GM12891 (cell line): ENCODE data around the gene C10orf90.

Experiments
- POLR2A ChIP-seq: IDR thresholded peaks from 2 replicates; pipeline ENCODE4 v1.6.1; 2011; ENCODE audit warnings: low read depth, low read length, control low read depth
- POLR2AphosphoS5 ChIP-seq: IDR thresholded peaks from 2 replicates; pipeline ENCODE4 v1.6.1; 2011; ENCODE audit warnings: low read depth, low read length, control low read depth
- TAF1 ChIP-seq: IDR thresholded peaks from 2 replicates; pipeline ENCODE4 v1.6.1; 2011; ENCODE audit warnings: low read depth, low read length, control low read depth

DNA sequence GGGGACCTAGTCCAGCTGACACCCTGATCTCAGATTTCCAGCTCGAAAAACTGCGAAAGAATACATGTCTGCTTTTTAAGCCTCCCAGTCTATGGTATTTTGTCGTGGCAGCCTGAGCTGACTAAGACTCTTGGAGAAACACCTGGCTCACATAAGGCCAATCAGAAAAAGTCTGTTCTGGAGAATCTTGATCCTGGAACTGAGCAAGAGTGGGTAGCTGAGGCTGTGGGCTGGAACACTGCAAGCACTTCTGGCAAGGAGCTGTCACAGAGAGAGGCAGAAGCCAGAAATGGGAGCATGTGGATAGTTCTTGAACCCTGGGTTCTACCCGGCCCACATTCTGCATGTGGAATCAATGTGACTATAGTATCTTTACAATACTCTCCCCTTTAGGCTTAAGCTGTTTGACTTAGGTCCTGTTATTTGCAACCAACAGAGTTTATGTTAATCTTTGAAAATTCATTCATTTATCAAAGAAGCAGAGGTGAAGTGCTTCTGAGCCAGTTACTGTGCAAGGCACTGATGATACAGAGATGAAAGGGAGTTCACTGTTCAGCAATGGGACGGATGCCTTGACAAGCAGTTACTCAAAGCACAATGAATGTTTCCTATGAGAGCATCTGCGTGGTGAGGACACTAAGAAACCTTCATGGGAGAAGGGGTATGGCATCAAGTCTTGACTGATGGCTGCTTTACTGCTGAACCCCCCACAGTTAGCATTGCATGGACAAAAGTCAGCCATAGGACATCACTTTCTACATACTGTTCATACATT is 4.4 kb upstream of the C10orf90 start:
- TF ChIP-seq POLR2AphosphoS5 (no peak), POLR2A (no peak), TAF1 (no peak)
